Muscle of back (tissue), 11 donors: Measurements from ENCODE around the gene ELAC1. TPM values are rescaled to one million over a fixed set of nuclear protein-coding genes. Genes with fewer than 3 reads are reported as not detected.
A peak's percentile ranks its signal among the peaks of the same experiment; 100 is the strongest.

Source experiments
- DNase-seq, 3 donors: peaks; one replicate each; pipeline versions ENCODE4 v3.0.0 to v3.0.0-alpha.2; 2013
- polyA plus RNA-seq, 10 donors: library from polyadenylated mRNA; unstranded; fragments of 120-200 nt; gene quantifications; one replicate each; pipeline ENCODE4 v1.2.1, GENCODE V29; 2013; ENCODE audit not compliant: insufficient read length in 10 of 10

Gene ELAC1
- polyA plus RNA-seq, 10 donors: 4.5 to 10.8 (median 6.1) TPM

DNA sequence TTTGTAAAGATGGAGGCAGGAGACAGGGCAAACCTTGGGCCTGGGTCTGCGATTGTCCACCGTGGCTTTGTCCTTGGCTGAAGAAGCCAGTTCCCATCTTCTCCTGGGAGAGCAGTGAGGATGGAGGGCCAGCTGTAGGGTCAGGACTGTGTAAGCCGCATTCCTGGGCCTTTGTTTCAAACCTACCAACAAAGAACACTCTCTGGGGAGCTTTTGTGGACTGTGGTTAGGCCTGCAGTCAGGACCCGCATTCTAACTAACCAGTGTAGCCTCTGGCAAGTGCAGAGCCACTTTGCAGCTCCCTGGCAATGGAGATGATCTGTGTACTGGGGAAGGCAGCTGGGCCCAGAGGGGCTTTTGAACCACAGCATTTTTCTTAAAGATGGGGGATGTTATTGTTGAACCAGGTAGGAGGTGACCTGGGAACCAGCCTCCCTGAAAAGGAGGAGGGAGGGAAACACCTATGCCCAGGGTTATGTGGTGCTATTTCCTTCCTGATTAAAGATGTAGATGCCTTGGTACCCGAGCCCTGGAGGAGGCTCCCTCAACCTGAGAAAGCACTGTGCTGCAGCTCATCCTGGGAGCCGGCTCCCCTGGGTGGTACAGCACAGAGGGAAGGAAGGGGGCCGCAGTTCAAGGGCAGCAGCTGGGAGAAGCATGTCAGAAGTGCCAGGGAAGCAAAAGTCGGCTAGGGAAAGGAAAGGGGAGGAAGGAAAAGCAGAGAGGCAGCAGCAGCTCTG lies 49.5 kb downstream of the ELAC1 start:
- DNase-seq: no peak

DNA sequence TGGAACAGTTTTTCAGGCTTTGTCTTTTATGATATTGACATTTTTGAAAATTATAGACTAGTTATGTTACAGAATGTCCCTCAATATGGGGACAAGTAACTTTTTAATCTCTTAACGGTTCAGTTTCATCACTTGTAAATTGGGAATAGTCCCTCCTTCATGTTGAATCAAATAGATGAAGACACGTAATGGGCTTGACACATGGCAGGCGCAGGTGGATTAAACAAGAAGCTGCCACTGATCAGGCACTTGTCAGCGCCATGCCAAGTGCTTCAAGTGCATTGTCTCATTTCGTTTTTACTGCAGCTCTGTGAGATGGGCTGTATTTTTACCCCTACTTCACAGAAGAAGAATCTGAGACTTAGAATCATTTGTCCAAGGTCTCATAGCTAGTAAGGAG lies 52.7 kb downstream of the ELAC1 start:
- no peak for DNase-seq

DNA sequence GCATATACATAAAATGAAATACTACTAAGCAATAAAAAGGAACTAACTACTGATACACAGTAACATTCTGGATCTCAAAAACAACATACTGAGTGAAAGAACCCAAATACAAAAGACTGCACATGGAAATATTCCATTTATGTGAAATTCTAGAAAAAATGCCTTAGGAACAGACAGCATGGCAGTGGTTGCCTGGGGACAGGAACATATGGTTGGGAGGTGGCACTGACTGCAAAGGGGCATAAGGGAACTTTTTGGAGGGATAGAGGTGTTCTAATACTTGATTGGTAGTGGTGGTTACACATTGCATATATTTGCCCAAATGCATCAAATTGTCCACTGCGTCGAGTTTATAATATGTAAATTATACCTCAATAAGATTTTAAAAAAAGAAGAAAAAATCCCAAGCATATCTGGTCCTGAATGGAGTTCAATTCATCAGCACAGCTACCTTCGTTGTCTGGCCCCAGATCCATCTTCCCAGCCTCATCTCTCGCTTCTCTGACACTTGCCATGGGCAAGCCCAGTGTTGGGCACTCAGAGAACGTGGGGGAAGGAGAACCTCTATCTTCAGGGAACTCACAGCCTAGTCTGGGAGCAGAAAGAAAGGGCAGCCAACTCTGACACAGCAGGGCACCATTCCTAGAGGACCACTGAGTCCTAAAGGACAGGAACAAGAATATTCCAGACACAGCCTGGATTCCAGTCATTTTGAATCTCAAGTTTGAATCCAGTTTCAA lies 53.6 kb downstream of the ELAC1 start:
- DNase-seq: no peak

DNA sequence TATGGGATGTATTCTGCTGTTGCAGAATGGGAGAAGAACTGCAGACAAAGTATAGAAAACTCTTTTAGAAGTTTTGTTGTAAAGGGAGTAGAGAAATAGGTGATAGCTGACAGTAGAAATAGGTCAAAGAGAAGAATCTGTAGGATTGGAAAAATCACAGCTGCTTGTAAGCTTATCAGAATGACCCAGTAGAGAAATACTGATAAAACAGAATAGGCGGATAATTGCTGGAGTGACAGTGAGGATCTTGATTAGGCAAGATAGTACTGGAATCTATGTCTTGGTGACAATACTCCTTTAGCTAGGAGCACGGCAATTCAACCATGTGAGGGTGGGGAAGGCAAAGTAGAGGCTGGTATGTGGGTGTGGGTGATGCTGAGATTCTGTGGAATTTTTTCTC lies 57.7 kb downstream of the ELAC1 start:
- DNase-seq: no peak

DNA sequence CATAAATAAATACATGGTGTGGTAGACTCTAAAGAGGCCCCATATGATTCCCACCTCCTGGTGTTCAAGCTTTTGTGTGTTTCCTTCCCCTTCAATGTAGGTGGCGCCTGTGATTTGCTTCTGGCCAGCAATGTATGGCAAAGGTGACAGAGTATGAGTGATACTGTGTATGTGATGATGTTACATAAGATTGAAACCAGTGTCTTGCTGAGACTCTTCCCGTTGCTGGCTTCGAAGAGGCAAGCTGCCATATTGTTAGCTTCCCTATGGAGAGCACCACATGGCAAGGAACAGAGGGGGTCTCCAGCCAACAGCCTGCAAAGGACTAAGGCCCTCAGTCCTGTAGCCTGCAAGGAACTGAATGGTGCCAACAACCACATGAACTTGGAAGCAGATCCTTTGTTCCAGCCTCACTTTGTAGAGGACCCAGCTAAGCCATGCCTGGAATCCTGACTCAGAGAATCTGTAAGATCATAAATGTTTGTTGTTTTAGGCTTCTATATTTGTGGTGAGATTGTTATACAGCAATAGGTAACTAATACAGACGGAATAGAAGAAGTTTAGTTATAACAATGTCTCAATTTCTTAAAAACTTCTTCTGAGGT lies 60.5 kb downstream of the ELAC1 start:
- no peak for DNase-seq

DNA sequence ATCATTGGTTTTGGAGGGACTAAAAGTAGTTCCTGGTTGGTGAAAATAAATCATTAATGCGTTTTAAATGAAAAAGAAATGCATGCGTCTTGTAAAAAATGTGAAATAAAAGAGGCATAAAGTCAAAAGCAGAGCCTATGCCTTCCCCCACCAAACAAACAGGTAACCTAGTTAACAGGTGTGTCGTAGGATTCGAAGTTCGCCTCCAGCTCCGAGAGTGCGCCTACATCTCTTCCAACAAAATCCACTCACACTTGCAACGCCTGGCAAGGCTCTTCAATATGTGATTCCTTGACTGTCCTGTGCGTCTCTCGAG lies 61.5 kb downstream of the ELAC1 start:
- DNase-seq: no peak

DNA sequence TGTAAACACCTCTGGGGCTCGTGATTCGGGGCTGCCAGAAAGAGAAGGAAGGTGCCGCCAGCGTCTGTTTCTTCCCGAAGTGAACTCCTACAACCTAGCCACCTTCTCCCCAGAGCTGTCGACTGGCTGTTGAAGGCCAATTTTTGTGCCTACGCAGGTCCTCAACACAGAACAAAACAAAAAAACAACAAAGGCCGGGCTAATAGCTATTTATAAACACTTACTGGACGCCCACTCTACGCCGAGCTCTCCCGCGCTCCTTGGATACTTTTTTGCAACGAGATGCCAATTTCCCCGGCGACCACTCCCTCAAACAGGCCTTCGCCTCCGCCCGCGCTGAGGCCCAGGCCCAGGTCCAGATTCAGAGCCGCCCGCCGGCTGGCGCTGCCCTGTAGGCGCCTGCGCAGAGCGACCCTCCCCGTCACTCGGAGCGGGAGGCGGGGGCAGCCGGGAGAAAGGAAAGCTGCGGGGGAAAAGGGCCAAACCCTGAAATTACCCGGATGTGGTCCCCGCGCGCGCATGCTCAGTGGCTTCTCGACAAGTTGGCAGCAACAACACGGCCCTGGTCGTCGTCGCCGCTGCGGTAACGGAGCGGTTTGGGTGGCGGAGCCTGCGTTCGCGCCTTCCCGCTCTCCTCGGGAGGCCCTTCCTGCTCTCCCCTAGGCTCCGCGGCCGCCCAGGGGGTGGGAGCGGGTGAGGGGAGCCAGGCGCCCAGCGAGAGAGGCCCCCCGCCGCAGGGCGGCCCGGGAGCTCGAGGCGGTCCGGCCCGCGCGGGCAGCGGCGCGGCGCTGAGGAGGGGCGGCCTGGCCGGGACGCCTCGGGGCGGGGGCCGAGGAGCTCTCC lies 62.1 kb downstream of the ELAC1 start, which contains the start of gene SMAD4:
Gene SMAD4, plus strand, starts transcription at position 520 of the 843 bp plus-strand sequence. CDS start 16,834 bp downstream, outside the sequence.
- DNase-seq: peak; percentile 96 to 98 (median 97)

DNA sequence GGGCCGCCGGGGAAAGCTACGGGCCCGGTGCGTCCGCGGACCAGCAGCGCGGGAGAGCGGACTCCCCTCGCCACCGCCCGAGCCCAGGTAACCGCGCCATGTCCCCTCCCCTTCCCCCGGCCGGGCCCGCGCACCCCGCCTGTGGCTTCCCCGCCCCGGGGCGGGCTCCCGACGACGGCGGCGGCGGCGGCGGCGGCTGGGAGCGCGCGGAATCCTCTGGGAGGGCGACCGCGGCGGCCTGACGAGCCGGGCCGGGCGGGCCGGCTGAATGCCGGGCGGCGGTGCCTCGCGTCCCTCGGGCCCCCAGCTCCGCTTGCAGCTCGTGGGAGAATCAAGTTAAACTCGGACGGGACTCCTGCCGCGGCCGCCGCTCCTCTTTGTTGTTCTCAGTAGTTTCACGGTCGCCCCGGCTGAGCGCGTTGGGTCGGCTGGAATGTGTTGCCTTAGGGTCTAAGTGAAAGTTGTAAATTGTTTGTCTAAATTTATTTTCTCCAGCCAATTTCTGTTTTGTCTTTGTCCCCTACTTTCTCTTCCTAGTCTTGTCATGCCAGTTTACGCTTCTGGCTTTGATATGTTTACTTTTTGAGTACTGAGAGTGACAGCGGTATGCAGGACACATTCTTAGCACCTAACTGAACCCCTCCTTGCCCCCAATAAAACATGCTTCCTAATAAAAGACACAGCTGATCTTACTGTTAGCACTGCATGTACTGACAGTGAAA lies 62.9 kb downstream of the ELAC1 start:
- peak in 2 of 3 donors; percentile 59 to 65 for DNase-seq

DNA sequence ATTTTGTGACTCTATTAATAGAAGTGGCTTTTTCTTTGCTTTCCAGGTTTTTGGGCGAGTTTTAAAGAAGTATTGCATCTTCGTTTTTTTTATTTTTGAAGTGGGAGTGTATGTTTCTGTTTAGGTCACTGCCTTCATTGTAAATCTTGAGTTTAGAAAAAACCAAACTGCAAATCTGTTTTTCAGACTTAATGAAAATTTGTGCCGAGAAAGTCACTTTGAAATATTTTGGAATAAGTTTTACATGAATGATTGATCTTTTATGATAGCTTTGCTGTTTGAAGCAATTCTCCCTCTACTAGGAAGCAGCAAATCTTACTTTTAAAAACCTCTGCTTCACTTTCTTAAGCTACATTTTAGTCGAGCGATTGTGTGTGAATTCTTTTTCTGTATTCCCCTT lies 64.4 kb downstream of the ELAC1 start:
- no peak for DNase-seq

DNA sequence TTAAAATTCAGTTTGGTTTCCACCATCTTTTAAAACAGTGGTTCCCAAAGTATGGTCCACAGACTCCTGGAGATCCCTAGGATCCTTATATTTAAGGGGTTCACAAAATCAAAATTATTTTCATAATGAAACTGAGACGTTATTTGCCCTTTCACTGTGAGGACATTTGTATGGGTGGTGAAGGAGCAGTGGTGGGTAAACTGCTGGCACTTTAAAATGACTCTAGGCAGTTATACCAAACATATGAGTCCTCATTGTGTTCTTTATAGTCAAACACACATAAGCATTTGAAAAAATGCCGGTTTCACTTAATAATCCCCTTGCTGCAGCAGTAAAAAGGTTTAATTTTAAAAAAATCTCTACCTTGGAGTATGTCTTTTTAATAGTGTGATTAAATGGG lies 69.4 kb downstream of the ELAC1 start:
- no peak for DNase-seq

Other genes with a start within 250 kb of the ELAC1 start
- under 1 TPM; 0.22 to 0.91 (median 0.51) TPM for gene MRO, start 148.0 kb upstream of the ELAC1 start, polyA plus RNA-seq
- gene ME2, start 88.9 kb upstream of the ELAC1 start, polyA plus RNA-seq: 10 to 100 TPM; 22.7 to 35.0 (median 29.0) TPM
- gene SMAD4, start 62.2 kb downstream of the ELAC1 start, polyA plus RNA-seq: 100 to 1,000 TPM in 5 of 10 donors, 10 to 100 TPM in 5; 70.2 to 124 (median 99.6) TPM
- 10 to 100 TPM; 30.1 to 40.4 (median 35.3) TPM for gene MEX3C, start 229.6 kb downstream of the ELAC1 start, polyA plus RNA-seq